Measurements from ENCODE around the gene NOL6.

- TF ChIP-seq CTCF (IDR thresholded peaks at IDR 0.05 in 4 of 5, conservative IDR thresholded peaks at IDR 0.05 in 1 of 5): no peak
- TF ChIP-seq POLR2A (IDR thresholded peaks at IDR 0.05): no peak
Observed at GRCh38 chr9:33475357-33475756, 1.6 kb upstream of the NOL6 start.
